Measurements from ENCODE around the gene CTNND1.
"Not testable (repeated sequence)": the region's sequence is repeated elsewhere in the genome, so short reads cannot be mapped to it uniquely, and the experiment has no call there.

CTNND1 gene

GRCh38 chr11:57815877-57816276 is 54.3 kb downstream of the CTNND1 start:
- no peak overlapping the region for H3K27ac ChIP-seq
- no peak for DNase-seq
- TF ChIP-seq CTCF (IDR thresholded peaks at IDR 0.05): no peak
- intact Hi-C loops (cut with DNase I; ENCODE audit: low total_unique reads): no loop called here
- H3K4me3 ChIP-seq: no peak overlapping the region
- H3K36me3 ChIP-seq: peaks cover 68 to 75% (median 68%) of the 10 kb centered on the region in 3 donors
- no peaks in the 10 kb centered on the region for H3K27me3 ChIP-seq
- no peaks in the 10 kb centered on the region for H3K4me1 ChIP-seq
- no peaks in the 10 kb centered on the region for H3K9me3 ChIP-seq

- intact Hi-C loops (cut with DNase I; ENCODE audit: low total_unique reads): no loop called here
- Histone ChIP-seq H3K9me3 (no peaks in the 10 kb centered on the region), H3K27me3 (no peaks in the 10 kb centered on the region), H3K36me3 (peaks cover 39 to 46% (median 43%) of the 10 kb centered on the region in 3 donors), H3K4me1 (no peaks in the 10 kb centered on the region), H3K27ac (no peak overlapping the region), H3K4me3 (no peak overlapping the region)
- no peak for DNase-seq
- no peak for TF ChIP-seq CTCF (IDR thresholded peaks at IDR 0.05)
Observed at GRCh38 chr11:57818812-57819211, 57.2 kb downstream of the CTNND1 start.

- Histone ChIP-seq H3K9me3 (no peaks in the 10 kb centered on the region), H3K27me3 (no peaks in the 10 kb centered on the region), H3K36me3 (peaks cover 33 to 40% (median 37%) of the 10 kb centered on the region in 3 donors), H3K4me3 (no peak overlapping the region), H3K27ac (no peak overlapping the region), H3K4me1 (no peaks in the 10 kb centered on the region)
- intact Hi-C loops (cut with DNase I; ENCODE audit: low total_unique reads): no loop called here
- TF ChIP-seq CTCF (IDR thresholded peaks at IDR 0.05): no peak
- DNase-seq: no peak
Observed at GRCh38 chr11:57819252-57819979, 57.8 kb downstream of the CTNND1 start.

GRCh38 chr11:57823859-57824258 is 62.3 kb downstream of the CTNND1 start:
- H3K27ac ChIP-seq: no peak overlapping the region
- no peaks in the 10 kb centered on the region for H3K27me3 ChIP-seq
- intact Hi-C loops (cut with DNase I; ENCODE audit: low total_unique reads): no loop called here
- no peaks in the 10 kb centered on the region for H3K4me1 ChIP-seq
- no peak for DNase-seq
- no peak overlapping the region for H3K4me3 ChIP-seq
- TF ChIP-seq CTCF (IDR thresholded peaks at IDR 0.05): no peak
- no peaks in the 10 kb centered on the region for H3K9me3 ChIP-seq
- no peaks in the 10 kb centered on the region for H3K36me3 ChIP-seq

- DNase-seq: no peak
- TF ChIP-seq CTCF (IDR thresholded peaks at IDR 0.05): no peak
- intact Hi-C loops (cut with DNase I; ENCODE audit: low total_unique reads): no loop called here
- peaks cover 0 to 5% (median 0%) of the 10 kb centered on the region in 3 donors for H3K9me3 ChIP-seq
- no peak overlapping the region for H3K27ac ChIP-seq
- no peak overlapping the region for H3K4me3 ChIP-seq
- no peaks in the 10 kb centered on the region for H3K4me1 ChIP-seq
- H3K36me3 ChIP-seq: no peaks in the 10 kb centered on the region
- H3K27me3 ChIP-seq: no peaks in the 10 kb centered on the region
Observed at GRCh38 chr11:57834852-57835251, 73.2 kb downstream of the CTNND1 start.

GRCh38 chr11:57838609-57839008 is 77.0 kb downstream of the CTNND1 start:
- H3K9me3 ChIP-seq; DNase-seq; H3K27ac ChIP-seq; H3K4me1 ChIP-seq; intact Hi-C loops (cut with DNase I; ENCODE audit: low total_unique reads); H3K27me3 ChIP-seq; H3K4me3 ChIP-seq; H3K36me3 ChIP-seq: not testable (repeated sequence)
